Activated CD8-positive, alpha-beta memory T cell treated with anti-CD3 and anti-CD28 coated beads for 48 hours (primary cell): ENCODE measurements around the gene KDM4D.
"Not testable (repeated sequence)": the region's sequence is repeated elsewhere in the genome, so short reads cannot be mapped to it uniquely, and the experiment has no call there.

ENCODE experiments used
- DNase-seq, 3 experiments: peaks; one replicate each; pipeline ENCODE4 v3.0.0-alpha.2; 2020; ENCODE audit warnings: low read depth in 2 of 3, low spot score in 2 of 3

KDM4D gene

DNA sequence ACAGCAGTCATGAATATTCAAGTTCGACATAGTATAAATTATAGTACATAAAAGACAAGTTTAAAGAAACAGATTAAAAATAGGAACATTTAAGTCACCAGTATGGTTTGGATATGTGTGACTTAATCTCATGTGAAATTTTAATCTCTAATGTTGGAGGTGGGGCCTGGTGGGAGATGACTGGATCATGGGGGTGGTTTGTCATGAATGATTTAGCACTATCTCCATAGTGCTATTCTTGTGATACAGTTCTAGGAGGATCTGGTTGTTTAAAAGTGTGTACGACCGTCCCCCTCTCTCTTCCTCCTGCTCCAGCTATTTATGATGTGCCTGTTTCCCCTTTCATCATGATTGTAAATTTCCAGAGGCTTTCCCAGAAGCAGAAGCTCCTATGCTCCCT, 54.8 kb downstream of the KDM4D start:
- DNase-seq: no peak

DNA sequence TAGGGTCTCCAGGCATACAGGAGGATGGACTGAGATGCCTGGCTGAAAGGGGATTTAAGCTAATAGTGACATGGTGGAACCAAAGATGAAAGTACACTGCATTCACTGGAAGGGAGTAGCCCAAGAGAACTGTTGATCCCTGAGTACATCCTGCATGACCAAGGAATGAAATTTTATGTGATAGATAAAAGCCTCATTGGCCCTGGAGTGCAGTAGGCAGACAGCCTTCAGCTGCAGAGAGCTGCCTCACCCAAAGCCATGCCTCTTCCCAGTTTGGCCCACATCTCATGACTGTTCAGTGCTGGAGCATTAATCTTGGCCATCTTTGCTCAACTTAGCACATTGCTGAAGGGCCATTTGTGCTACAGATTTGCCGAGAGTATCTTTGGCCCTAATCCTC, 59.5 kb downstream of the KDM4D start:
- DNase-seq: no peak

DNA sequence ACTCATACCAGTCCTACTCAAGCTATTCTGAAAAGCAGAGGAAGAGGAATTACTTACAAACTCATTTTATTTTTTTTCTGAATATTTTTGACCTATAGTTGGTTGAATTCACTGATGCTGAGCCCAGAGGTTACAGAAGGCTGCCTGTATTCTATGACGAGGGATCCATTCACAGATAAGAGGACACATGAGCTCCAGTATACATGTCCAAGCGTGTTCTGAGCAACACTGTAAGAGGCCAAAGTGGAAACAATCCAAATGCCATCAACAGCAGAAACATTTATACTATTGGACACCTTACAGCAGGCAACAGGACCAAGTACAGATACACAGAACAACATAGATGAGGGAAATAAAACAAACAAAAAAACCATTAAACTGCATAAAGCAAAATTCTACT, 61.8 kb downstream of the KDM4D start:
- no peak for DNase-seq

DNA sequence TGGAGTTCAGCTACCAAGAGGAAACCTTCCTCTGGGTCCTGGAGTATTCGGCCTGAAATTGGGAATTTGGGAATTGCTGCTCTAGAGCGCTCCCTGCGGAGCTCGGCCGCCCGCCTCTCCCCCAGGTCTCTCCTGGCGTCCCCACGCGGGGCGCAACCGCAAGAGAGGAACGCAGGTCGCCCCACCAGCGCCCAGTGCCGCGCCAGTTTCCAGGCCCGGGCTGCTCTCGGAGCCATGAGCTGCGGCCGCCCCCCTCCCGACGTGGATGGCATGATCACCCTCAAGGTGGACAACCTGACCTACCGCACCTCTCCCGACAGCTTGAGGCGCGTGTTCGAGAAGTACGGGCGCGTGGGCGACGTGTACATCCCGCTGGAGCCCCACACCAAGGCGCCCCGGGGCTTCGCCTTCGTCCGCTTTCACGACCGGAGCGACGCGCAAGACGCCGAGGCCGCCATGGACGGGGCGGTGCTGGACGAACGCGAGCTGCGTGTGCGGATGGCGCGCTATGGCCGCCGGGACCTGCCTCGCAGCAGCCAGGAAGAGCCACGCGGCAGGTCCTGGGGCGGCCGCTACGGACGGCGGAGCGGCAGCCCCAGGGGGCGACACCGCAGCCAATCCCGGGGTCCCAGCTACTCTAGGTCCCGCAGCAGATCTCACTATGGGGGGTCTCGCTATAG, 64.0 kb downstream of the KDM4D start:
- not testable (repeated sequence) for DNase-seq

DNA sequence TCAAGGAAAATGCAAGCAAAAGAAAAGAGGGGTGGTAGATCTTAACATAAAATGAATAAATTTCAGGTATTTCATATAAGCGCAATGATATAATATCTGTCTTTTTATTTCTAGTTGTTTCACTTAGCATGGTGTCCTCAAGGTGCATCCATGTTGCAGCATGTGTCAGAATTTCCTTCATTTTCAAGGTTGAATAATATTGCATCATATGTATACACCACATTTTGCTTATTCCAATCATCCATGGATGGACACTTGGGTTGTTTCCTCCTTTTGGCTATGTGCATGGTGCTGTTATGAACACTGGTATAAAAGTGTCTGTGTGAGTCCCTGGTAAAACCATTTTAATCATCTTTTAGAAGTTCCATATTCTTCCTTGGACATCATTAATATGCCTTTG, 68.7 kb downstream of the KDM4D start:
- no peak for DNase-seq

DNA sequence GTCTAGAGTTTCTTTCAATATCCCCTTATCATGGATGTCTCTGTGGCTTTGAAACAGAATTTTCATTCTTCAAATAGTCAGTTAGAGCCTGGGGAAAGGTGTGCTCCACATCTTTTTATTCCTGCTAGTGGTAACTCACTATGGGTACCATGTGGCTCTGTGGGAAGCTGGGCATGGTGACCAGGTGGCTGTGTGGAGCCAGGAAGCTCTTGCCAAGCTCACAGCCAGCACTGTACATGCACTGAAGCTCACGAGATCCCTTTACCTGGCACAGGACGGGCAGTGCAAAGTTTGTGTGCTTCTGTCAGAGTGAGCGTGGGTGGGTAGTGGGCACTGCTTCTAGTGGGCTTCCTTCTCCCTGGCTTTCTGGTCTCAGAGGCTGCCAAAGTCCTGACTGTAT, 69.4 kb downstream of the KDM4D start:
- no peak for DNase-seq

DNA sequence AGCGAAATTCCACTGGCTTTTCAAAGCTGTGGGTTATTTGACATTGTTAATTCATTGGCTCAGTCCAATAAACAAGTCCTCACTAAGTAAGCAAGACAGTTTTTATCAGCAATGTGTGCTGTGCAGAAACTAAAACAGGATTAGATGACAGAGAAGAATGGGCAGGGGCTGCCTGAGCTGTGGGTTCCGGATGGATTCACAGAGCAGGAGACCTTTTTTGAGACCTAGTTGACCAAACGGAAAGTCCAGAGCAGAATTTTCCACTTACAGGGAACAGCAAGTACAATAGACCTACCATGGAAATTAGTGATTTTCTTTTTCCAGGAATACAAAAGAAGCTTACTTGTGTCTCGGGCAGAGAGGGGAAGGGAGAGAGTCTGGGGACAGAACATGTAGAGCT, 70.5 kb downstream of the KDM4D start:
- DNase-seq: no peak

DNA sequence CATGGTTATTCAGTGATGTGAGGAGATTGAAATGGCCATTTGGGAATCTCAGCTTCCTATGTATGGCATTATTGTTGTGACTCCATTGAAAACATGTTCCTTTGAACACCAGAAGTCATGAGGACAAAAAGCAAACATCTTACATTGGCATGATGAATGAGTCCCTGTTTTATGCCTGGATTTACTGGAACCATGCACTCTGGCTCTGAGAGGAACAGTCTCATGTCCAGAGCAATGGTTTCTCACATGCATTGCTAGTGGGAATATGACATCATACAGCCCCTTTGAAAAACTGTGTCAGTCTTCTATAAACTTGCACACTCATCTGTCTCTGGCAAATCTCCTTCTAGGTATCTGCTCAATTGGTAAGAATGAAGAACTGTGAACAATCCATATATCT, 72.3 kb downstream of the KDM4D start:
- no peak for DNase-seq
